Gastroesophageal sphincter (tissue), 3 donors: ENCODE results near the gene ACTR3C.
"Not testable (repeated sequence)": the region's sequence is repeated elsewhere in the genome, so short reads cannot be mapped to it uniquely, and the experiment has no call there.

Source experiments
- CTCF ChIP-seq, 4 experiments: fragments of 200-600 bp in 2 of 4; fragments of 450-650 bp in 2 of 4; sonication (generic) in 1 of 4; IDR thresholded peaks; one replicate each; pipeline ENCODE4 v1.5.1; 2017 to 2019; ENCODE audit warnings: antibody characterized with exemption in 4 of 4, mild to moderate bottlenecking in 2 of 4, moderate library complexity in 2 of 4
- POLR2AphosphoS5 ChIP-seq: sonication (generic); formaldehyde crosslinking; IDR thresholded peaks from one replicate; pipeline ENCODE4 v1.6.1; 2017; ENCODE audit warnings: antibody characterized with exemption

GRCh38 chr7:150306377-150306776 is 17.0 kb downstream of the ACTR3C start:
- not testable (repeated sequence) for TF ChIP-seq POLR2AphosphoS5; CTCF (IDR thresholded peaks at IDR 0.05)
